Eye (tissue), 1 donor: ENCODE measurements around the gene CCSER1.
"Not testable (repeated sequence)": the region's sequence is repeated elsewhere in the genome, so short reads cannot be mapped to it uniquely, and the experiment has no call there.

Experiments
- DNase-seq: peaks from one replicate; pipeline ENCODE4 v3.0.0-alpha.2; 2015

Gene CCSER1

DNA sequence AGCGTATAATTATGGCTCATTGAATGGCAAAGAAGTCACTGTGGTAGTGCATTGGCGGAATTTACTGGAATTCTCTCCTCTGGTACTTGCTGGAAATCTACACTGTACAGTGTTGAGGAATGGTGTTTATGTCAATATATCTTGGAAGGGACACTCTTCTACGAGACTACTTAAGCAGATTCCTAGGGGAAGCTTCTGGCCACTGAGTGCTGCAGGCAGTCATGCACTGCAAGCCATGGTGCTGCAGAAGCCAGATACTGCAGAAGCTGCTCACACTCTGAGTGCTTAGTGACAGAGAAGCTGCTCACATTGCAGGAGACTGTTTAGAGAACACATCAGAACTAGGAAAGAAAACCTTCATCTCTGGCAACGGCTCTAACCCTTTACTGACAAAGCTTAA is 725.0 kb downstream of the CCSER1 start:
- DNase-seq: peak; percentile 43

DNA sequence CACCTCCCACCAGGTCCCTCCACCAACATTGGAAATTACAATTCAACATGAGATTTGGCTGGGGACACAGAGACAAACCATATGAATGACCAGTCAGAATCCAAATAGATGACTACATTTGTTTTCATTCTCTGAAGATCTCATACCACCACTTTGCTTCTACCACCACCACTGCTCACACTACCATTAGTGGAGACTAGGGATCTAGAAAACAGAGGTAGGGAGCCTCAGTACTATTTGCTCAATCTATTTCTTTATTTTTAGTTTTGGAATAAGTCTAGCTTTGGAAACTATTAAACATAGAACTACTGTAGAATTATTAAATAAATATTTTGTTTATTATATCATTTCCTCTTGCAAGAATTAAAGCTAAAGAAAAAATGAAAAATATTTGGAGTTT is 727.9 kb downstream of the CCSER1 start:
- DNase-seq: no peak

DNA sequence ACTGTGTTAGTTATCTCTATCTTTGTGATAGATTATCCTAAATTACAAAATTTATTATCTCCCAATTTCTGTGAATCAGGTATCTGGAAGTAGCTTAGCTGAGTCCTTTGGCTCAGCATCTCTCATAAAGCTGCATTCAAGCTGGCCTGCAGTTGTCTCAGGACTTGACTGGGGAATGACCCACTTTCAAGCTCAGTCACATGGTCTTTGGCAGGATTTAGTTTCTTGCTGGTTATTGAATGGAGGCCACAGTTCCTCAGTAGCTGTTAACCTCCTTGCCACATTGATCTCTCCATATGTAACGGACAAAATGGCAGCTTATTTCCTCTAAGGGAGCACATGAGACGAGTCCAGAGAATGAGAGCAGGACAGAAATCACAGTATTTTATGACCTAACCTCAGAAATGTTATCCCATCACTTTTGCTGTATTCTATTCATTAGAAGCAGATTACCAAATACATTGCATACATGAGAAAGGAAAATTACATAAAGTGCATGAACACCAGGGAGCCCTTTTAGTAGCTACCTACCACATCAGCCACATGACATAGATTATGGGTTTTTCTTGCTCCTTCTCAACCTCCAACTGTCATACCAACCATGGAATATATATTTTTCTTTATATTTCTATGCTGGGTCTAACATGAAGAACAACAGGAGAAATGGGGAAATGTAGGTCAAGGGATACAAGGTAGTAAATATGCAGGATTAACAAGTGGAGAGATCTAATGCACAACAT is 730.1 kb downstream of the CCSER1 start:
- DNase-seq: peak; percentile 12

DNA sequence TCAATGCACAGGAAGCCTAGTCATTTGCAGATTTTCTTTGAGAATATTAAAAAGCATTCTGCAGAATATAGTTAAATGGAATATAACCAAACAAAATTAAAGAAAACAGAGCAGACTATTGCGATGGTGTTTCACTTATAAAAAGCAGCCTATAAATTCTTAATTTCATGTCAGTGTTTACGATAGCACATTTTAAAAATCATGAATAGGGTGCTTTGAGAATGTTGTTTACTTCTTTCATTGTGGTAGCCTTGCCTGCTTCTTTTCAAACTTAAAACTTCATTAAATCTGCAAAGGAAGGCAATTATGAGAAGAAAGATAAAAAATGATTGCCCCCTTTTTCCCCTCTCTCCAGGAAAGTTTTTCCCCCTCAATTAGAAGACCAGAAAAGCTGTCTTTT is 748.6 kb downstream of the CCSER1 start:
- DNase-seq: no peak

DNA sequence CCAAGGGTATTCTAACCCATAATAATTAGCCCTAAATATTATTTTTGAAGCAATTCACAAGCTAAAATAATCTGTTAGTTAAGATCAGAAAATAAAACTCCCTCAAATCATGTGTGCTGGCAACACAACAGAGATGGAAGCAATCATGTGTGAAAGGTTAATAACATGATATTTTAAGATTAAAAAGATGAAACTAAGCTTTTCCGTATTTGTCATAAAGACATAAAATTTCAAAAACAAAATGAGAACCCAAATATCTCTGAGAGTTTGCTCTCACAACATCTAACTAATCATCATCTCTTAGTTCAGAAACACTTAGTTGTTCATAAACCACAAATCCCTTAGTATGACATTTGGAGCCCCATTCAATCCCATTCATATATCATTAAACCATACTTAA is 749.1 kb downstream of the CCSER1 start:
- DNase-seq: no peak

DNA sequence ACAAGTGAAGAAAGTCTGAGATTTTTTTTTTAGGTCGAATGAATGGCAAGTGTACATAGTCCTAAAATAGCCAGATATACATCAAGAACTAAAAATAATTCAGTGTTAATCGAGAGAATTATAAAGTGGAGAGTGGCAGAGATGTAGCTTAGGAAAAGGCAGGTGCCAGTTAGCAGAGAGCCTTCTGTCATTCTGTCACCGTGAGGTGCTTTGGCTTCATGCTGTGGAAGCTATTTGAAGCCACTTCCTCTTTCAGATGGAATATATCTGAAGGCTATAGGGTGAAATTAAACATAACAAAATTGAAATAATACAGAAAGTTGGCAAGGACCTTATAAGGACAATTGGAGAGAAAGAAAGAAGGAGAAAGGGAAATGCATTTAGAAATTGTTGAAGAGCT is 756.3 kb downstream of the CCSER1 start:
- DNase-seq: no peak

DNA sequence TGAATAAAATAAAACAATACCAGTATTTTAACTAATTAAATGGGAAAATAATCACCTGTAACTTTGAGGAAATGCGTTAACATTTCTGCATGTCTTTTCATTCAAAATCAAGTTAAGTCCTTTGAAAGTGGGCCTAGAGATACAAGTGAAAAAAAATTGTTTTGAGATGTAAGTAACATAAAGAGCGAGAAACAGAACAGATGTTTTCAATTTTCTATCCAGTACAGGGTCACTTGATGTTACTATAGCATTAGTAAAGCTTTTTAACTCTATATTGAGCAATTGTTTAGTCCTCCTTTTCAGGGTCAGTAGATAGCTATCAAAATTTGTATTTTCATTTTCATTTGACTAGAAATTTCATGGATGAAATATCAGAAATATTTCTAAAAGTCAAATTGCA is 761.4 kb downstream of the CCSER1 start:
- no peak for DNase-seq

DNA sequence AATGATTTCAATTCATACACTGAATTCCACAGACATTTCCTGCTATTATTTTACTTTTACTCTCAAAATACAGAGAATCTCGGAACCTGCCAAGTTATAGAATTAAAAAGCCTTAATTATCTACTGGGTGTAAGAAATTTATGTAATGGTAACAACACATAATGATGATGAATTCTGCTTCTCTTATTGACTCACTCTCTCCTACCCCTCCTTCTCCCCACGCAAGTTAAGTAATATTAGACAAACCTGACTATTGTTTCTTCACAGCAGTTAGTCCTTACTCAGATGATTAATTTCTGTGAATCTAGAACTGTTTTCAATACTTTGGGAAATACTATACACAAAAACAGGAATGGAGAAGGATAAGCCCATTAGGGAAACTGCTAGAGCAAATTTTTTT is 762.0 kb downstream of the CCSER1 start:
- DNase-seq: no peak

DNA sequence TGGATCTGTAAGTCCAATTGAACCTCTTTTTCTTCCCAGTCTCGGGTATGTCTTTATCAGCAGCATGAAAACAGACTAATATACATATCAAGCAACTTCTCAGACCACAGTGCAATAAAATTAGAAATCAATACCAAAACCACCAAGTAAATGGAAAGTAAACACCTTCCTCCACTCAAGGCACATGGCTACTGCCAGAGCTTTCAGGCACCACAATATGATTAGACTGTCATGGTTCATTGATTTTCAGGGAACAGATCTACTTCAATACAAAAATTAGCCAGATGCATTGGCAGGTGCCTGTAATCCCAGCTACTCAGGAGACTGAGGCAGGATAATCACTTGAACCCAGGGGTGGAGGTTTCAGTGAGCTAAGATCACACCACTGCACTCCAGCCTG is 776.2 kb downstream of the CCSER1 start:
- DNase-seq: not testable (repeated sequence)

DNA sequence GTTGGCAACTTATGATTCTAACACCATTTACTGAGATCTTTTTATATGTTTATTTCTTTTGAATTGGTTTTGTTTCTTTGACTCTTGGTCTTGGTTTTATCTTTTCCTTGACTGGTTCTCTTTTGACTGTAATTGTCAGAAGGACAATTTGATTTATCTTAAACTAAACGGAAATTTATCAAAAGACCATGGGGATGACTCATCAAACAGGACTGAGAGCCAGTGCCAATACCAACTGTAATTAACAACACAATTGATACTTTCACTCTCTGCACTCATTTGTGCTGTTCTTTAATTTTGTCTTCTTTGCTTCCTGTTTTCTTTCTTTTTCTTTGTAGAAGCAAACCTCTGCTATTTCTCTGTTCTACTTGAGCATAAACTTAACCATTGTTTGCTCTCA is 776.8 kb downstream of the CCSER1 start:
- no peak for DNase-seq

DNA sequence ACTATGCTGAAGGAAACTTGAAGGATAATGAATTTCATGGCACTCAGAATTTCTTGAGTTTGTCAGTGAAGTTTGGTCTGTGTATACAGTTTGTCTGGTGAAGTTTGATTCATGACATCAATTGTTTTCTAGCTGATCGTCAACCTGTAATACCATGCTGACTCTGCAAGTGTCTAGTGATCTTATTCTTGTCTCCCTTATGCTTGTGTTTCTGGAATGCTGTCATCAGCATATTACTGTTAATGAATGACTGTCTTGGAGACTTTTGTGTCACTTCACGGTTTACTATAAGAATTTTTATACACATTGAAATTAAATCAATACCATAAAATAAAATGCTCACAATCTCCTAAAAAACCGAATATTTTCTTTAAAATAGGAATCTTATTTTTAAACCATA is 779.0 kb downstream of the CCSER1 start:
- no peak for DNase-seq

DNA sequence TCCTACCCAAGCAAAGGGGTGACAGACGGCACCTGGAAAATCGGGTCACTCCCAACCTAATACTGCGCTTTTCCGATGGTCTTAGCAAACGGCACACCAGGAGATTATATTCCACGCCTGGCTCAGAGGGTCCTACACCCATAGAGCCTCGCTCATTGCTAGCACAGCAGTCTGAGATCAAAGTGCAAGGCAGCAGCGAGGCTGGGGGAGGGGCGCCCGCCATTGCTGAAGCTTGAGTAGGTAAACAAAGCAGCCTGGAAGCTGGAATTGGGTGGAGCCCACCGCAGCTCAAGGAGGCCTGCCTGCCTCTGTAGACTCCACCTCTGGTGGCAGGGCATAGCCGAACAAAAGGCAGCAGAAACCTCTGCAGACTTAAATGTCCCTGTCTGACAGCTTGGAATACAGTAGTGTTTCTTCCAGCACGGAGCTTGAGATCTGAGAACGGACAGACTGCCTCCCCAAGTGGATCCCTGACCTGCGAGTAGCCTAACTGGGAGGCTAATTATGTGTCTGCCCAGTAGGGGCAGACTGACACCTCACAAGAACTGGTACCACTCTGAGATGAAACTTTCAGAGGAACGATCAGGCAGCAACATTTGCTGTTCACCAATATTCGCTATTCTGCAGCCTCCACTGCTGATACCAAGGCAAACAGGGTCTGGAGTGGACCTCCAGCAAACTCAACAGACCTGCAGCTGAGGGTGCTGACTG is 784.7 kb downstream of the CCSER1 start:
- DNase-seq: not testable (repeated sequence)

DNA sequence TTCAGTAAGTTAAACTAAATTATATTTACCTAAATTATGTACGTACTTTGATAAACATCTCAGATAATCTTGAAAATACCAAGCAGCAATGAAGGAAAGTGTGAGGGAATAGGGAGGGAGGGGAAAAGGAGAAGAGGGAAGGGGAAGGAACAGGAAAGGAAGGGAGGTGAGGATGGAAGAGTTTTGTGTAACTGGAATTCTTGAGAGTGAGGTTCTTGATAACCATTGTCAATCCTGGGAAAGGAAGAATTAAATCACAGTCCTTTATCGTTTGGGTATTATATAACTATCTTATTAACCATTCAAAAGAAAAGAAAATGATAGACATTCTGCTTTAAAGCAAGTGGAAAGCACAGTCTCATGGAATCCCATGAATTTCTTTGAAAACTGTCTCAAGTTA is 795.0 kb downstream of the CCSER1 start:
- no peak for DNase-seq

DNA sequence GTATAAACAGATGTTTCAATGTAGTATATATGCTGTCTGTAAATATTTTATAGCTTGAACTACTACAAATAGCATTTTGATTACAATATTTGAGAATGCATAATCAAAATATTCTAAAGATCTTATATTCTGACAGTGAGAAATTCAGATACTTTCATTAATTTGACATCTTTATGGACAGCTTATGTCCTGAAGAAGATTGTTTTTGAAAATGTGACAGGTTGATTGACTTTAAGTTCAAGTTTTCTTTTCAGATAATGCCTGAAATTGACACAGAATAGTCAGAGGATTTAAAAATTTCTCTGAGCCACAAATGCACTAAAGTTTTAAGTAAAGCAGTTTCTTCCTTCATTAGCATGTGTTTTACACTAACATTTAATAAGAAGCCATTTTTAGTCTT is 799.8 kb downstream of the CCSER1 start:
- no peak for DNase-seq

DNA sequence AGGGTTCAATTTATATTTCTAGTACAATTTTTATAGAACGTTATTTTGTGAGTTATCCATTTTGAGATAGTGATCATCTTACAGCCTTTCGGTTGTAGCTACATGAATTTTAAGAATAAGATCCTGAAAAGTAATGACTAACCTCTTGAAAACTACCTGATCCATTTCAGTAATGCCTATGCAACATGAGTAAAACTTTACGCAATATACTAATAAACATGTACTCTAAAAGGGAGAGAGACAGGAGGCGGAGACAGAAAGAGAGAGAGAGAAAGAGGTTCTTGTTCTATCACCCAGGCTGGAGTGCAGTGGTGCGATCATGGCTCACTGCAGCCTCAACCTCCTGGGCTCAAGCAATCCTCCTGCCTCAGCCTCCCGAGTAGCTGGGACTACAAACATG is 816.1 kb downstream of the CCSER1 start:
- DNase-seq: no peak

DNA sequence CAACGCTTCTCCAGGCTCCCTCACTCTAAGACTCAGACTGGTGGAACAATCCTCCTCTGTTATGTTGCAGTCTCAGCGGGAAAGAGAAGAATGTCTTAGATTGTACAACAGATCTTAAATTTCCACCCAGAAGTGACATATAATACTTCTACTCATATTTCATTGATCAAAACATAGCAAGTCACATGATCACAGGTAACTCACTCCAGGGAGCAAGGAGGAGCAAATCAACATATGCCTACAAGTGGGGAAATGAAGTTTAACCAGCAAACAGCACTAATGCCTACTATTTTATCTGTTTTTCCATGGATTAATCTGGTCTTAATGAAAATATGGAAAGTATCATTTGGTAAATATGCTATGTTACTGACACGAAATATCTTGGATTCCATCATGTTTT is 819.8 kb downstream of the CCSER1 start:
- DNase-seq: no peak

DNA sequence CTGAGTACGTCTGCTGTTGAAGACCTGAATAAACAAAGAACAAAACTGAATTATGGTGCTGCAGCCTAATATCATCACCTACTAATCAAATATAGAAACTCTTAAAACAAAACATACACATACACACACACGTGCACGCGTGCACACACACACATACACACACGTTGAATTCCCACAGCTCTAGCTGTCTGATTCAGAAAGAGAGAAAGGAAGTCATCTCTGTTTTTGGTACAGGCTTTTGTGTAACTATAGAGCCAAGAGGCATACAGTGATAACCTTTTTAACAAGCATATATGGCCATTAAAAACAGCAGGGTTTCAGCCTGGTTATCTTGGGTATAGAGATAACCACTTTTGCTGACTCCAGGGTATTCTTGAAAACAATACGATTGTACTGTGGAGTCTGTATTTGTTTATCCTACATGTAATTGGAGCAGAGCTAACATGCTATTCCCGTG is 823.2 kb downstream of the CCSER1 start:
- DNase-seq: no peak

DNA sequence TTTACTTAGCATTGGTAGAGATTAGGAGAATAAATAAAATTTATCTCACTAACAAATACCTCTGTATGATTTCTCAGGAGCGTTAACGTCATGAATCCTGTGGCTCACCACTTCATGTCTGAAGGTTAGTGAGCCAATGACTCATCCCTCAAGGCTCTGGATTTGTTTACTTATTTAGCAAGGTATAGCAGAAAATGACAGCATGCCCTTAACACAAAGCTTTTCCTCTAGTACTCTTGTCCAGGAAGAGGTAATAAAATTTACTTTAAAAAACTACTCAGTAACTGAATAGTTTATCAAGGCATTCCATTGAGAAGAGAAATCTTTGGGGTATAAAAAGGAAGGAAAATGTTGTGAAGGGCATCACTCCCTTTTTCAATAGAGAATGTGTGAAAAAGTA is 823.8 kb downstream of the CCSER1 start:
- no peak for DNase-seq

DNA sequence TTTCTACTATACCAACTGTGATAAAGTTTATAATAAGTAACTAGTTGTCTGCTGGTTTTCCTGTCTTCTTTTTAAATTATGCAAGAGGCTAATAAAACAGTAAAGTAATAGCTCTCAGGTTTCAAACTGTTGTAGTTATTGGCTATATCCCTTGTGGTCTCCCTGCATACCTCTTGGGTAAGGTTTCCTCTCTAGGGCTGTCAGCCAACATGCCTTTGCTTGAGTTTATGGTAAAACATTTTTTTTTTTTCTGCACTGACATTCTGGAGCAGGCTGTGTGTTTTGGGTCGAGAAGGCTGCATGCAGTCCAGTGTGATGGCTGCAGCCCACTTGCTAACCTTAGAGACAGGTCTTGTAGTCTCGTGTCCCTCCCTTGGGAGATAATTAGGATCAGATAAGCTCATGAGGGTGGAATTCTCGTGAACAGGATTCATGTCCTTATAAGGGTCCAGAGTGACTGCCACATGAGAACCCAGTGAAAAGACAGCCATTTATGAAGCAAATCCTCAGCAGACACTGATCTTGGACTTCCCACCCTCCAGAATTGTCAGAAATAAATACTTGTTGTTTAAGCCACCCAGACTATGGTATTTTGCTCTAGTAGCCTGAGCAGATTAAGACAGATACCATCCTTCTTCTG is 831.2 kb downstream of the CCSER1 start:
- DNase-seq: no peak

DNA sequence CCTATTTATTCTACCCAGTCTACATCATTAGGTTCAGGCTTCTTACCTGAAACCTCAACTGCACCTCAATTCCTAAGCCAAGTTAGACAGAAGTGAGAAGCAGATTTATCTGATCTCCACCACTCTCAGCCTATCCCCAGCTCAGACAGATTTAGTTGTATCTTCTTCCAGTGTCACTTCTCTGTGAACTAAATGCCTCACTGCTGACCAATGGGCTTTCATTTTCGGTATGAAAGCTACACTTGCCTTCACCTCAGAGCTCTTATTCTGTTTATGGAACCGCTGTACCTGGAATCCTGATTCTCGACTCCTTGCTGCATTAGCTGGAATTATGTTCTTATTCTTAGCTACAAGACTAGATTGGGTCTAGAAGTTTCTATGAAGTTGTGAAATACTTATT is 833.2 kb downstream of the CCSER1 start:
- DNase-seq: no peak

DNA sequence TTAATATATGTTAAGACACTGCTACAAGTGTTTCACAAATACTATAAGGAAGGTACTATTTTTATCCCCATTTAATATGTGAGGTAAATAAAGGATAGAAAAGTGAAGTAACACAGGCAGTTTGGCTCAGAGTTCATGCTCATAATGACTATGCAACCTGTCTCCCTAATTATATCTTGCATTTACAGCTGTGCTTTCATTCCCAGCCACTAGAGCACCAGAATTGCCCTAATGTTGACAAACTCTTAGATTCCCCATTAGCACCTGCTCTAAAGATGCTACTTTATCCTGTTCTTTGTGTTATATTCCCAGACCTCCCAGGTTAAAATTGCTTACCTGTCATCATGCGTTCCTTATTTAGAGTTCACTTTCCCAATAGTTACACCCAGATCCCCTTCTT is 833.6 kb downstream of the CCSER1 start:
- no peak for DNase-seq

DNA sequence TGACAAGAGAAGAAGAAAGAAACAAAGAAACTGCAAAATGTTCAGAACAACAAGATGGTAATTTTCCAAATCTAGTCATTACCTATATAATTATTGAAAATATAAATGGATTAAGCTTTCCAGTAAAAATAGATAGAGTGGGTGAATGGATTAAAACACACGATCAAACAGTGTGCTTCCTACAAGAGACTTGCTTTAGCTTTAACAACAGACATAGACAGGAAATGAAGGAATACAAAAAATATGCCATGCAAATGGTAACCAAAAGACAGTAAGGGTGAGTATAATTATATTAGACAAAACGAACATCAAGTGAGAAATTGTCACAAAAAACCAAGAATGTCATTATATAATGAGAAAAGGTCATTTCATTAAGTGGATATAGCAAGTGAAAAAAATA is 842.8 kb downstream of the CCSER1 start:
- DNase-seq: no peak

DNA sequence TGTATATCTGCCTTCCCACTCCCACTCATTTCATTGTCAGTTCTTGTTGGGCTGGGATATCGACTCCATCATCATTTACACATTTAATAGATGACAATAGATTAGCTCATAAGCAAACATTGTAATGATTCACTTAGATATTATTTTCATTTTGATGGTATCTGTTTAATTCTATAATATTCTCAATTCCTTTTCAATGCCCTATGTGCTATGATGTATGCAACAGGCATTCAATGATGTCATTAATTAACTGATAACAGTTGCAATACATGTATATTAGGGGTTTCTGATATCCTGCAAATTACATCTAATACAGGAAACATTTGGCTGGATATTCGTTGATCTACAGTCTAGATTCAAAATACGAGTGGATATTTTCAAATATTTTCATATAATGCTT is 850.5 kb downstream of the CCSER1 start:
- DNase-seq: no peak

DNA sequence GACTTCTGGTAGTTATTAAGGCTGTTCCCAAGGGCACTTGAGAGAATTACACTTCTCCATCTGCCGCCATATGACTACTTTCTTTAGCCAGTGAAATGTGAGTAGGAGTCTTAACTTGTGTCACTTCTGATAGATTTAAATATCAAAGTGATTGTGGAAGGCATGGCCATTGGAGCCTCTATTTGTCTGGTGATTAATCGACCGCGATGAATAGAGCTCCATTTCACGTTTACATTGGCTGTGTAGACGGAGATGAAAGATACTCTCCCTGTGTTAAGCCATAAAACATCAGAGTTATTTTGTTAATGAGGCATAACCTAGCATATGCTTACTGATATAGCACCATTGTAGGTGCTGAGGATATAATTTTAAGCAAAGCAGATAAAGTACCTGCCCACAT is 852.4 kb downstream of the CCSER1 start:
- peak; percentile 8 for DNase-seq
